NB4 (cell line): ENCODE data around the gene IL36B.
"Not testable (repeated sequence)": the region's sequence is repeated elsewhere in the genome, so short reads cannot be mapped to it uniquely, and the experiment has no call there.

Source experiments
- DNase-seq: peaks from one replicate; pipeline ENCODE4 v3.0.0; 2010; ENCODE audit warnings: low read depth
- H3K4me3 ChIP-seq: one replicate; pipeline ENCODE4 v1.5.1; 2011; ENCODE audit warnings: mild to moderate bottlenecking, low read depth, low read length, moderate library complexity
- MYC ChIP-seq: IDR thresholded peaks from 2 replicates; pipeline ENCODE4 v1.6.1; 2011; ENCODE audit warnings: low read depth, low read length
- POLR2A ChIP-seq: IDR thresholded peaks from 2 replicates; pipeline ENCODE4 v1.6.1; 2011; ENCODE audit warnings: mild to moderate bottlenecking; ENCODE audit not compliant: insufficient read length; ENCODE audit errors: extremely low read depth
- TF ChIP-seq, protein P1 (sequence below): IDR thresholded peaks from 2 replicates; pipeline ENCODE4 v1.6.1; 2011; ENCODE audit warnings: low read depth, low read length
- TF ChIP-seq, protein P2 (sequence below): IDR thresholded peaks from one replicate; pipeline ENCODE4 v1.5.1; 2012; ENCODE audit warnings: low read depth, low read length

IL36B gene

DNA sequence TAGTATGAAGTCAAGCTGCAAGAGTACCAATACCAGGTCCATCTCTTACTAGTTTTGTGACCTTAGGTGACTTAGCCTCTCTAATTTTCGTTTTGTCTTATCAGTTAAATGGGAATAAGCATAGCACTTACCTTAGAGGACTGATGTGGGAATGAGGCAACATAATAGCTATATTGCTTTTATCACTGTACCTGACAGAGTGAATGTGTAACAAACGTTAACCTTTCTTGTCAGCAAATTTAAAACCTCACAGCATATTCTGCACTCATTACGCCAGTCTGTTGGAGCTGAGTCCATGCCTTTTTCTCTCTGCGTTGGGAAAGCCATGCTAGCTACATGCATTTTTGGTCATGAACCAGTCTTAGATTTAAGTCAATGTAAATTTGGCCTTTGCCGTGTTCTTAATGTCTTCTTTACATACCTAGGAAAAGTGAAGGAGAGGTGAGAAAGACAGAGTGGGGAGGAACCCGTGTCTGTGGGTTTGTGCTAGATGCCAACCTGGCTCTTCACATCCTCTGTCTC, at the start of gene IL36B:
TSS of gene IL36B (minus strand) at position 472 of the 522 bp plus-strand sequence.
- DNase-seq = no peak
- H3K4me3 ChIP-seq = no peak within 1 kb of the TSS
- TF ChIP-seq, protein P1, sequence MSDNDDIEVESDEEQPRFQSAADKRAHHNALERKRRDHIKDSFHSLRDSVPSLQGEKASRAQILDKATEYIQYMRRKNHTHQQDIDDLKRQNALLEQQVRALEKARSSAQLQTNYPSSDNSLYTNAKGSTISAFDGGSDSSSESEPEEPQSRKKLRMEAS = no peak
- TF ChIP-seq POLR2A (no peak), MYC (no peak)
- TF ChIP-seq, protein P2, sequence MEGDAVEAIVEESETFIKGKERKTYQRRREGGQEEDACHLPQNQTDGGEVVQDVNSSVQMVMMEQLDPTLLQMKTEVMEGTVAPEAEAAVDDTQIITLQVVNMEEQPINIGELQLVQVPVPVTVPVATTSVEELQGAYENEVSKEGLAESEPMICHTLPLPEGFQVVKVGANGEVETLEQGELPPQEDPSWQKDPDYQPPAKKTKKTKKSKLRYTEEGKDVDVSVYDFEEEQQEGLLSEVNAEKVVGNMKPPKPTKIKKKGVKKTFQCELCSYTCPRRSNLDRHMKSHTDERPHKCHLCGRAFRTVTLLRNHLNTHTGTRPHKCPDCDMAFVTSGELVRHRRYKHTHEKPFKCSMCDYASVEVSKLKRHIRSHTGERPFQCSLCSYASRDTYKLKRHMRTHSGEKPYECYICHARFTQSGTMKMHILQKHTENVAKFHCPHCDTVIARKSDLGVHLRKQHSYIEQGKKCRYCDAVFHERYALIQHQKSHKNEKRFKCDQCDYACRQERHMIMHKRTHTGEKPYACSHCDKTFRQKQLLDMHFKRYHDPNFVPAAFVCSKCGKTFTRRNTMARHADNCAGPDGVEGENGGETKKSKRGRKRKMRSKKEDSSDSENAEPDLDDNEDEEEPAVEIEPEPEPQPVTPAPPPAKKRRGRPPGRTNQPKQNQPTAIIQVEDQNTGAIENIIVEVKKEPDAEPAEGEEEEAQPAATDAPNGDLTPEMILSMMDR = no peak

- no peak for DNase-seq
- no peak overlapping the region for H3K4me3 ChIP-seq
- TF ChIP-seq, protein P2 = no peak
- TF ChIP-seq MYC (no peak), POLR2A (no peak)
- TF ChIP-seq, protein P1 = no peak
Observed at GRCh38 chr2:113102133-113102532, 49.5 kb upstream of the IL36B start.

GRCh38 chr2:113098532-113098931, 45.9 kb upstream of the IL36B start:
- DNase-seq = no peak
- no peak for TF ChIP-seq MYC
- TF ChIP-seq, protein P2 = no peak
- TF ChIP-seq, protein P1 = no peak
- no peak for TF ChIP-seq POLR2A
- no peak overlapping the region for H3K4me3 ChIP-seq

DNA sequence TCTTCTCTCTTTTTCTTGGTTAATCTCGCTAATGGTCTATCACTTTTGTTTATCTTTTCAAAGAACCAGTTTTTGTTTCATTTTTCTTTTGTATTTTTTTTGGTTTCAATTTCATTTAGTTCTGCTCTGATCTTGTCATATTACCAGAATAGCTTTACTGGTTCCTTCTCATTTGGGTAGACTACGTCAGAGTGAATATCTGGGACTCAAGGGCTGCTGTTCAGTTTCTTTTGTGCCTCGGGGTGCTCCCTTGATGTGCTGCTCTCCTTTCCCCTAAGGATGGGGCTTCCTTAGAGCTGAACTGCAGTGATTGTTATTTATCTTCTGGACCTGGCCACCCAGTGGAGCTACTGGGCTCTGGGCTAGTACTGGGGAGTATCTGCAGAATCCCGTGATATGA, 45.4 kb upstream of the IL36B start:
- no peak for DNase-seq
- no peak overlapping the region for H3K4me3 ChIP-seq
- TF ChIP-seq, protein P1 = no peak
- no peak for TF ChIP-seq POLR2A
- no peak for TF ChIP-seq MYC

GRCh38 chr2:113096842-113097618, 44.4 kb upstream of the IL36B start:
- not testable (repeated sequence) for H3K4me3 ChIP-seq, DNase-seq

GRCh38 chr2:113096306-113096705, 43.6 kb upstream of the IL36B start:
- not testable (repeated sequence) for DNase-seq

DNA sequence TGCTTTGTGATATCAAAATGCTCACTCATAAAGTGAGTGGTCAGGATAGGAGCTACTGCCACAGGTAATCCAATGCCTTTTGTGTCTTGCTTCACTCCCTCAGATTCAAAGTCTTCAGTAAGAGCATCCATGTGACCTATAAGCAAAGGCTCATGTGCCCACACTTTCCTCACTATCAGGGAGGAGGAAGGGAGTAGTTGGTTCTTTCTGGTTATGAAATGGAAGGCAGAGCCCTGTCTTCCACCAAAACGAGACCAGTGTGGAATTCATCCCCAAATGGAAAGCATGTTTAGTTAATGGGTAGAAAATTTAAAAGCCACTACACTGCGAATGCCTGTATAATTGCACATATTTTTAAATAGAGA, 40.9 kb upstream of the IL36B start:
- H3K4me3 ChIP-seq = no peak overlapping the region
- DNase-seq = no peak
- TF ChIP-seq, protein P1 = no peak
- TF ChIP-seq, protein P2 = no peak
- TF ChIP-seq MYC = no peak
- TF ChIP-seq POLR2A = no peak

More at GRCh38 chr2:113096306-113096705, 43.6 kb upstream of the IL36B start:
- not testable (repeated sequence) for H3K4me3 ChIP-seq
